Measurements from ENCODE around the gene CEP128. TPM values are rescaled to one million over a fixed set of nuclear protein-coding genes. Genes with fewer than 3 reads are reported as not detected.

The CEP128 gene
- total and polyA plus RNA-seq, 2 experiments from 2014 or later, result 2.4 to 5.2 TPM

- no peak overlapping the region for H3K4me3 ChIP-seq
- no peak overlapping the region for H3K4me2 ChIP-seq (ENCODE audit: unreplicated experiment)
- TF ChIP-seq EZH2 (IDR thresholded peaks at IDR 0.05; ENCODE audit: insufficient read depth, poor library complexity, severe bottlenecking), result no peak
- no peak for TF ChIP-seq EZH2phosphoT487 (IDR thresholded peaks at IDR 0.05; ENCODE audit: insufficient read depth, low read depth)
- H3K4me1 ChIP-seq (ENCODE audit: insufficient read depth), result peaks cover 10% of the 10 kb centered on the region
- H3K9ac ChIP-seq, result no peak overlapping the region
- H2AFZ ChIP-seq, result no peak overlapping the region; the same call in 1 of the 2 replicates
- H3K9me3 ChIP-seq (ENCODE audit: low read depth), result no peaks in the 10 kb centered on the region
- no peaks in the 10 kb centered on the region for H3K79me2 ChIP-seq (ENCODE audit: insufficient read depth)
- H3K27ac ChIP-seq, result no peak overlapping the region
- no peaks in the 10 kb centered on the region for H3K36me3 ChIP-seq (ENCODE audit: low read depth)
- DNase-seq, result no peak
- no peaks in the 10 kb centered on the region for H3K9me2 ChIP-seq (ENCODE audit: insufficient read depth)
- 90 to 98% methylated on average over 1 of the region's 1 CpG for WGBS, 2 experiments (ENCODE audit: low coverage in 1 of 2, low lambda C conversion rate in 2 of 2, missing lambda C conversion rate in 2 of 2)
- in situ Hi-C loops (cut with MboI), result no loop called here
- H3K27me3 ChIP-seq (replicated peaks; ENCODE audit: insufficient read depth), result no peaks in the 10 kb centered on the region
- peaks cover 10% of the 10 kb centered on the region; the same call in 1 of the 2 replicates for H3F3A ChIP-seq (ENCODE audit: insufficient read depth)
- H4K20me1 ChIP-seq (ENCODE audit: insufficient read depth), result no peaks in the 10 kb centered on the region
These were observed 38.9 kb downstream of the CEP128 start for GRCh38 chr14:80902608-80903007.

- Histone ChIP-seq H3K9ac (no peak overlapping the region), H2AFZ (no peak overlapping the region), H3K27ac (no peak overlapping the region), H4K20me1 (ENCODE audit: insufficient read depth) (no peaks in the 10 kb centered on the region), H3K9me3 (ENCODE audit: low read depth) (no peaks in the 10 kb centered on the region), H3F3A (ENCODE audit: insufficient read depth) (peaks cover 6% of the 10 kb centered on the region; the same call in 1 of the 2 replicates), H3K27me3 (replicated peaks; ENCODE audit: insufficient read depth) (no peaks in the 10 kb centered on the region), H3K4me3 (no peak overlapping the region), H3K4me1 (ENCODE audit: insufficient read depth) (peaks cover 5% of the 10 kb centered on the region), H3K4me2 (ENCODE audit: unreplicated experiment) (no peak overlapping the region), H3K9me2 (ENCODE audit: insufficient read depth) (no peaks in the 10 kb centered on the region), H3K36me3 (ENCODE audit: low read depth) (no peaks in the 10 kb centered on the region), H3K79me2 (ENCODE audit: insufficient read depth) (no peaks in the 10 kb centered on the region)
- no peak for DNase-seq
- in situ Hi-C loops (cut with MboI), result no loop called here
- TF ChIP-seq EZH2 (IDR thresholded peaks at IDR 0.05; ENCODE audit: insufficient read depth, poor library complexity, severe bottlenecking) (no peak), EZH2phosphoT487 (IDR thresholded peaks at IDR 0.05; ENCODE audit: insufficient read depth, low read depth) (no peak)
- 93 to 95% methylated on average over 3 of the region's 3 CpGs for WGBS, 2 experiments (ENCODE audit: low coverage in 1 of 2, low lambda C conversion rate in 2 of 2, missing lambda C conversion rate in 2 of 2)
These were observed 39.7 kb downstream of the CEP128 start for GRCh38 chr14:80901822-80902221.

- Histone ChIP-seq H3K4me3 (no peak overlapping the region), H3K4me2 (ENCODE audit: unreplicated experiment) (no peak overlapping the region), H3F3A (ENCODE audit: insufficient read depth) (0 out of 2 replicates have a peak, but pooled peaks cover under 1% of the 10 kb centered on the region), H3K27me3 (replicated peaks; ENCODE audit: insufficient read depth) (no peaks in the 10 kb centered on the region), H3K9me2 (ENCODE audit: insufficient read depth) (no peaks in the 10 kb centered on the region), H4K20me1 (ENCODE audit: insufficient read depth) (no peaks in the 10 kb centered on the region), H3K4me1 (ENCODE audit: insufficient read depth) (no peaks in the 10 kb centered on the region), H3K36me3 (ENCODE audit: low read depth) (no peaks in the 10 kb centered on the region), H3K9me3 (ENCODE audit: low read depth) (no peaks in the 10 kb centered on the region), H3K79me2 (ENCODE audit: insufficient read depth) (no peaks in the 10 kb centered on the region), H3K9ac (no peak overlapping the region), H2AFZ (no peak overlapping the region), H3K27ac (no peak overlapping the region)
- 90 to 91% methylated on average over 3 of the region's 3 CpGs for WGBS, 2 experiments (ENCODE audit: low coverage in 1 of 2, low lambda C conversion rate in 2 of 2, missing lambda C conversion rate in 2 of 2)
- TF ChIP-seq EZH2phosphoT487 (IDR thresholded peaks at IDR 0.05; ENCODE audit: insufficient read depth, low read depth) (no peak), EZH2 (IDR thresholded peaks at IDR 0.05; ENCODE audit: insufficient read depth, poor library complexity, severe bottlenecking) (no peak)
- DNase-seq, result no peak
- in situ Hi-C loops (cut with MboI), result no loop called here
These were observed 40.3 kb downstream of the CEP128 start for GRCh38 chr14:80901260-80901659.

DNA sequence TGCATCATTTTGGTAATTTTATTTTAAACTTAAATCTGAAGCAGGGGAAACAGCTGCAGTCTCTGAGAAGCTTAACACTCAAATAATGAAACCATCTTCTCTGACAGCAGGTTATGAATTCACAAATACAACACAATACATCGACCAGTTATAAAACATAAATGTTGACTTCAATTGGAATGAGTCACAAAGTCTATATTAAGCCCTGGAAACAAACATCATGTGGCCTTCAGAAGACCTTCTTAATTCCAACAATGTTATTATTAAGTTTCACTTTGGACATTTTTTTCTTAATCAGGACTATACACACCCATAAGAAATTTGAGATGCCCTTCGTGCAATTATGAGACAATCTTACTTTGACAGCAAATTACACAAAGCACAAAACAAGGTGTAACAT is 68.9 kb downstream of the CEP128 start:
- no peaks in the 10 kb centered on the region for H3K27me3 ChIP-seq (replicated peaks; ENCODE audit: insufficient read depth)
- H3K9me3 ChIP-seq (ENCODE audit: low read depth), result no peaks in the 10 kb centered on the region
- no peaks in the 10 kb centered on the region for H3F3A ChIP-seq (ENCODE audit: insufficient read depth)
- peaks cover 5% of the 10 kb centered on the region; the same call in 1 of the 2 replicates for H3K36me3 ChIP-seq (ENCODE audit: low read depth)
- 96 to 99% methylated on average over 2 of the region's 2 CpGs for whole genome bisulfite sequencing, 2 experiments (ENCODE audit: low coverage in 1 of 2, low lambda C conversion rate in 2 of 2, missing lambda C conversion rate in 2 of 2)
- H4K20me1 ChIP-seq (ENCODE audit: insufficient read depth), result no peaks in the 10 kb centered on the region
- no peak overlapping the region for H3K27ac ChIP-seq
- H3K4me3 ChIP-seq, result no peak overlapping the region
- H3K79me2 ChIP-seq (ENCODE audit: insufficient read depth), result no peaks in the 10 kb centered on the region
- no peaks in the 10 kb centered on the region for H3K9me2 ChIP-seq (ENCODE audit: insufficient read depth)
- no peak for DNase-seq
- no peak overlapping the region for H3K9ac ChIP-seq
- in situ Hi-C loops (cut with MboI), result loop anchor here (25.0 kb wide), 1 partner anchor 1910 kb away; no protein-coding TSS in a partner anchor
- H3K4me2 ChIP-seq (ENCODE audit: unreplicated experiment), result no peak overlapping the region
- H3K4me1 ChIP-seq (ENCODE audit: insufficient read depth), result no peaks in the 10 kb centered on the region
- 0 out of 2 replicates have a peak overlapping the region, but pooled peaks have one; percentile 3 for H2AFZ ChIP-seq
- TF ChIP-seq EZH2 (IDR thresholded peaks at IDR 0.05; ENCODE audit: insufficient read depth, poor library complexity, severe bottlenecking), result no peak
